Measurements from ENCODE around the gene MBD3L2B. TPM values are rescaled to one million over a fixed set of nuclear protein-coding genes. Genes with fewer than 3 reads are reported as not detected.

MBD3L2B gene
- total RNA-seq = not detected in 2 replicates

GRCh38 chr19:7021331-7021730 lies at the start of gene MBD3L2B:
Gene MBD3L2B, minus strand, starts transcription at chr19:7021431. Its CDS starts 34 bp downstream, at chr19:7021397.

GRCh38 chr19:7069042-7069903 lies 48.0 kb upstream of the MBD3L2B start, which contains the start of gene ZNF557:
Gene ZNF557, plus strand, starts transcription at chr19:7069703. Its CDS starts 5,372 bp downstream, at chr19:7075075.

GRCh38 chr19:7058576-7058975 lies 37.3 kb upstream of the MBD3L2B start, which contains the start of gene MBD3L3:
Gene MBD3L3, minus strand, starts transcription at chr19:7058676. Its CDS starts 71 bp downstream, at chr19:7058605.

GRCh38 chr19:7049021-7049420 lies 27.8 kb upstream of the MBD3L2B start, which contains the start of gene MBD3L2:
Gene MBD3L2, plus strand, starts transcription at chr19:7049321. Its CDS starts 53 bp downstream, at chr19:7049374.

GRCh38 chr19:7040079-7040478 lies 18.8 kb upstream of the MBD3L2B start, which contains the start of gene MBD3L4:
Gene MBD3L4, minus strand, starts transcription at chr19:7040179. Its CDS starts 35 bp downstream, at chr19:7040144.

GRCh38 chr19:7030278-7030677 lies 9.0 kb upstream of the MBD3L2B start, which contains the start of gene MBD3L5:
Gene MBD3L5, plus strand, starts transcription at chr19:7030578. Its CDS starts 34 bp downstream, at chr19:7030612.

Other genes with a start within 250 kb of the MBD3L2B start
- gene VAV1, start 248.7 kb downstream of the MBD3L2B start, total RNA-seq = not detected in 2 replicates
- not detected in 2 replicates for gene ADGRE1, start 133.9 kb downstream of the MBD3L2B start, total RNA-seq
- gene MBD3L5, start 9.1 kb upstream of the MBD3L2B start, total RNA-seq = not detected in 2 replicates
- not detected in 2 replicates for gene MBD3L4, start 18.7 kb upstream of the MBD3L2B start, total RNA-seq
- gene MBD3L2, start 27.9 kb upstream of the MBD3L2B start, total RNA-seq = not detected in 2 replicates
- gene MBD3L3, start 37.2 kb upstream of the MBD3L2B start, total RNA-seq = not detected in 2 replicates
- gene ZNF557, start 48.3 kb upstream of the MBD3L2B start, total RNA-seq = 7.8 and 8.2 TPM in 2 replicates